ENCODE data around the gene PTPA. TPM values are rescaled to one million over a fixed set of nuclear protein-coding genes. Genes with fewer than 3 reads are reported as not detected.

Gene PTPA
- total and polyA plus RNA-seq, 9 of the 15 experiments (the other 6 are each of a cell fraction or from before 2014, with no cell fraction given): 1.7 to 121 (median 72.6) TPM

DNA sequence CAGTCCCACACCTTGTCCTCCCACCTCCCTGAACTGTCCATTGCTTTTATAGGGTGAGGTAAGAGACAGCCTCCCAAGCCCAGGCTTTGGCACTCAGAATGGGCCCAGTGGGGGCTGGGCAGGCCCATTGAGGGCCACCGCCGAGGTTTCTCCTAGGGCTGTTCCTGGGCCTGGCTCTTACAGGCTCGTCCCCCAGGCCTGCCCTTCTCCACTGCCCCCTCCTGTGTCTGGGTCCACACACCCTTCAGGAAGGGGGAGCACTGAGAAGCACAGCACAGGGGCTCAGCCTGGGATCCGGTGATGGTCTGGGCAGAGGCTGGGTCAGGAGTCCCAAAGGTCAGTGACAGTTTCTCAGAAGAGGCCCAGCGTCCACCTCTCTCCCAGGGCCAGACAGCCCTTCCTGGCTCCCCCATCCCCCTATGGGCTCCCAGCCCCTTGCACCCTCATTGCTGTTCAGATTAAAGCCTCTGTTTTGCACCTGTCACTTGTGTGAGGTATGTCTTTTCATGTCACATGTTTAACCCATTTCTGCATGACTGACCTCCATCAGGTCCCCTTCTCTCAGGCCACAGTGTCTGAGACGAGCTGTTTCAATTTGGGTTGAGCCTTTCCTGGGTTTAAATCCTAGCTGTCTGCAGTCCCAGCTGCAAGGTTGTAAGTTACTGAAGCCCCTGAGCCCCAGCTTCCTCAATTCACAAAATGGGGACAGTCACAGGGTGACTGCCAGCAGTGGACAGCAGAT lies 37.4 kb downstream of the PTPA start:
- Histone ChIP-seq H3K9me1 (ENCODE audit: control insufficient read depth, insufficient read depth, low read length) (no peaks in the 10 kb centered on the region), H3K36me3 (ENCODE audit: control insufficient read depth, insufficient read depth, low read length) (peaks cover 37% of the 10 kb centered on the region; the same call in 1 of the 3 replicates), H3K4me3 (no peak overlapping the region), H3K27ac (ENCODE audit: extremely low read depth, low read depth, low read length) (no peak overlapping the region), H3K79me2 (ENCODE audit: control insufficient read depth, insufficient read depth, low read length) (no peaks in the 10 kb centered on the region), H3K4me1 (replicated peaks in 1 of 2; ENCODE audit: control insufficient read depth in 2 of 2, insufficient read depth in 2 of 2, low read length in 2 of 2) (peaks cover 0 to 29% of the 10 kb centered on the region in 2 experiments; a peak in 2 of 5 replicates), H4K20me1 (replicated peaks; ENCODE audit: control insufficient read depth, insufficient read depth, low read length) (no peaks in the 10 kb centered on the region), H2AFZ (ENCODE audit: low read depth, low read length) (no peak overlapping the region), H3K4me2 (ENCODE audit: insufficient read depth, low read length) (no peak overlapping the region), H3K27me3 (ENCODE audit: control insufficient read depth in 2 of 2, insufficient read depth in 2 of 2, low read length in 2 of 2) (no peaks in the 10 kb centered on the region), H3K9ac (ENCODE audit: insufficient read depth in 1 of 2, low read depth in 2 of 2, low read length in 2 of 2) (peak overlapping the region in 1 of 2 experiments; percentile 14; a peak in 1 of 4 replicates), H3K9me3 (replicated peaks; ENCODE audit: control insufficient read depth, insufficient read depth, low read depth, low read length) (no peaks in the 10 kb centered on the region)
- TF ChIP-seq ZNF764 (CRISPR knock-in tag; IDR thresholded peaks at IDR 0.05; ENCODE audit: low read depth) (no peak), POLR2G (IDR thresholded peaks at IDR 0.05; ENCODE audit: low read depth, low read length) (0 out of 2 replicates have a peak, but pooled peaks have one; percentile 27)
- TF ChIP-seq, protein P1, sequence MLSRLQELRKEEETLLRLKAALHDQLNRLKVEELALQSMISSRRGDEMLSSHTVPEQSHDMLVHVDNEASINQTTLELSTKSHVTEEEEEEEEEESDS (CRISPR knock-in tag; IDR thresholded peaks at IDR 0.05): no peak
- no peak for ATAC-seq
- DNase-seq (ENCODE audit: extremely low read depth in 1 of 4, low spot score in 3 of 4): no peak
- no peak for FAIRE-seq
- intact Hi-C loops (cut with micrococcal nuclease) (no loop called here), in situ Hi-C loops (cut with MboI) (no loop called here)
- POLR2A ChIA-PET: interaction anchor here (0.6 to 1.0 kb wide), 5 partner anchors 9 to 1104 kb away, joined by 3 to 5 read pairs (median 3); no protein-coding TSS in a partner anchor
- CTCF ChIA-PET (ENCODE audit: low intra/inter-chr PET ratio): no interaction called here
- 87% methylated on average over 4 of the region's 6 CpGs for WGBS (ENCODE audit: insufficient coverage, low coverage, missing lambda C conversion rate)
- no TSS peak for BruUV-seq (replicated peaks)

DNA sequence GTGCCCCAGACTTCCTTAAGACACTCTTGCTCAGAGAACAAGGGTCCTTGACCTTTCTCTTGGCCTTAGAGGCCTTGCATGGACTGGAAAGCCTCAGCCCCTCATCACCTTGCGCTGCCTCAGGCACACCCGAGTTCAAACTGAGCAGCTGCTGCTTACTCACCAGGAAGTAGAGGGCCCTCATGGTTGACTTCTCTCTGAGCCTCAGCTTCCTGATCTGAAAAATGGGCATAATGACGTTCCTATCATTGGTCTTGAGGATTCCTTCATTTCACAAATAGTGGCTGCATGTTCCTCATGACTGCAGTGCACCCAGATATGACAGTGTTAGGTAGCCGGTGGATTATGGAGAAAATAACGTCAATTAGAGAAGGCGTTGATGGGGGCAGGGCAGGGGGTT lies 38.2 kb downstream of the PTPA start:
- intact Hi-C loops (cut with micrococcal nuclease): no loop called here
- Histone ChIP-seq H3K4me1 (replicated peaks in 1 of 2; ENCODE audit: control insufficient read depth in 2 of 2, insufficient read depth in 2 of 2, low read length in 2 of 2) (peaks cover 0 to 27% of the 10 kb centered on the region in 2 experiments; a peak in 2 of 5 replicates), H4K20me1 (replicated peaks; ENCODE audit: control insufficient read depth, insufficient read depth, low read length) (no peaks in the 10 kb centered on the region), H3K4me3 (no peak overlapping the region), H3K27me3 (ENCODE audit: control insufficient read depth in 2 of 2, insufficient read depth in 2 of 2, low read length in 2 of 2) (no peaks in the 10 kb centered on the region), H3K9me1 (ENCODE audit: control insufficient read depth, insufficient read depth, low read length) (no peaks in the 10 kb centered on the region), H2AFZ (ENCODE audit: low read depth, low read length) (no peak overlapping the region), H3K9ac (ENCODE audit: insufficient read depth in 1 of 2, low read depth in 2 of 2, low read length in 2 of 2) (no peak overlapping the region), H3K4me2 (ENCODE audit: insufficient read depth, low read length) (no peak overlapping the region), H3K79me2 (ENCODE audit: control insufficient read depth, insufficient read depth, low read length) (no peaks in the 10 kb centered on the region), H3K36me3 (ENCODE audit: control insufficient read depth, insufficient read depth, low read length) (peaks cover 31% of the 10 kb centered on the region; the same call in 1 of the 3 replicates), H3K9me3 (replicated peaks; ENCODE audit: control insufficient read depth, insufficient read depth, low read depth, low read length) (no peaks in the 10 kb centered on the region), H3K27ac (ENCODE audit: extremely low read depth, low read depth, low read length) (no peak overlapping the region)
- TF ChIP-seq MBD2 (IDR thresholded peaks at IDR 0.05; ENCODE audit: borderline replicate concordance, low read depth) (no peak), BRD9 (IDR thresholded peaks at IDR 0.05; ENCODE audit: low read depth, partially characterized antibody) (no peak), ZNF707 (CRISPR knock-in tag; conservative IDR thresholded peaks at IDR 0.05) (no peak), KDM1A (IDR thresholded peaks at IDR 0.05) (peak; percentile 32 to 51; a peak in 2 of 4 replicates), TEAD1 (CRISPR knock-in tag; IDR thresholded peaks at IDR 0.05) (no peak), BCOR (IDR thresholded peaks at IDR 0.05) (peak; percentile 58; the same call in 1 of the 2 replicates)
- TF ChIP-seq, protein P2, sequence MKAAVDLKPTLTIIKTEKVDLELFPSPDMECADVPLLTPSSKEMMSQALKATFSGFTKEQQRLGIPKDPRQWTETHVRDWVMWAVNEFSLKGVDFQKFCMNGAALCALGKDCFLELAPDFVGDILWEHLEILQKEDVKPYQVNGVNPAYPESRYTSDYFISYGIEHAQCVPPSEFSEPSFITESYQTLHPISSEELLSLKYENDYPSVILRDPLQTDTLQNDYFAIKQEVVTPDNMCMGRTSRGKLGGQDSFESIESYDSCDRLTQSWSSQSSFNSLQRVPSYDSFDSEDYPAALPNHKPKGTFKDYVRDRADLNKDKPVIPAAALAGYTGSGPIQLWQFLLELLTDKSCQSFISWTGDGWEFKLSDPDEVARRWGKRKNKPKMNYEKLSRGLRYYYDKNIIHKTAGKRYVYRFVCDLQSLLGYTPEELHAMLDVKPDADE (conservative IDR thresholded peaks at IDR 0.05; ENCODE audit: control insufficient read depth, low read depth, low read length): no peak
- TF ChIP-seq, protein P3, sequence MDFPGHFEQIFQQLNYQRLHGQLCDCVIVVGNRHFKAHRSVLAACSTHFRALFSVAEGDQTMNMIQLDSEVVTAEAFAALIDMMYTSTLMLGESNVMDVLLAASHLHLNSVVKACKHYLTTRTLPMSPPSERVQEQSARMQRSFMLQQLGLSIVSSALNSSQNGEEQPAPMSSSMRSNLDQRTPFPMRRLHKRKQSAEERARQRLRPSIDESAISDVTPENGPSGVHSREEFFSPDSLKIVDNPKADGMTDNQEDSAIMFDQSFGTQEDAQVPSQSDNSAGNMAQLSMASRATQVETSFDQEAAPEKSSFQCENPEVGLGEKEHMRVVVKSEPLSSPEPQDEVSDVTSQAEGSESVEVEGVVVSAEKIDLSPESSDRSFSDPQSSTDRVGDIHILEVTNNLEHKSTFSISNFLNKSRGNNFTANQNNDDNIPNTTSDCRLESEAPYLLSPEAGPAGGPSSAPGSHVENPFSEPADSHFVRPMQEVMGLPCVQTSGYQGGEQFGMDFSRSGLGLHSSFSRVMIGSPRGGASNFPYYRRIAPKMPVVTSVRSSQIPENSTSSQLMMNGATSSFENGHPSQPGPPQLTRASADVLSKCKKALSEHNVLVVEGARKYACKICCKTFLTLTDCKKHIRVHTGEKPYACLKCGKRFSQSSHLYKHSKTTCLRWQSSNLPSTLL (IDR thresholded peaks at IDR 0.05): no peak
- ATAC-seq (no peak), DNase-seq (ENCODE audit: extremely low read depth in 1 of 4, low spot score in 3 of 4) (no peak), FAIRE-seq (no peak)
- ChIA-PET POLR2A (interaction anchor here (0.6 to 1.0 kb wide), 5 partner anchors 8 to 1103 kb away, joined by 3 to 5 read pairs (median 3); no protein-coding TSS in a partner anchor), CTCF (ENCODE audit: low intra/inter-chr PET ratio) (no interaction called here)
- 64% methylated on average over 6 of the region's 6 CpGs for WGBS (ENCODE audit: insufficient coverage, low coverage, missing lambda C conversion rate)
- BruUV-seq (replicated peaks): no TSS peak
- in situ Hi-C loops (cut with MboI): no loop called here
